Breast epithelium (tissue), 4 donors: ENCODE results near the gene DNAJA3. TPM values are rescaled to one million over a fixed set of nuclear protein-coding genes. Genes with fewer than 3 reads are reported as not detected.

Experiments
- DNase-seq, 2 donors: peaks; one replicate each; pipeline ENCODE4 v3.0.0-alpha.2; 2019; ENCODE audit warnings: low spot score in 2 of 2
- H3K27ac ChIP-seq, 2 donors: fragments of 200-600 bp; sonication (generic) in 1 of 2; one replicate each; pipeline ENCODE4 v1.5.1; 2016 to 2019; ENCODE audit warnings: mild to moderate bottlenecking in 1 of 2
- H3K27me3 ChIP-seq, 2 donors: fragments of 200-600 bp; sonication (generic) in 1 of 2; one replicate each; pipeline versions ENCODE4 v1.5.1 to v1.6.0; 2017 to 2019; ENCODE audit warnings: control low read depth in 1 of 2, mild to moderate bottlenecking in 1 of 2
- H3K36me3 ChIP-seq: fragments of 200-600 bp; one replicate; pipeline ENCODE4 v1.5.1; 2019
- H3K4me1 ChIP-seq, 2 donors: fragments of 200-600 bp; sonication (generic); one replicate each; pipeline ENCODE4 v1.5.1; 2016 to 2019; ENCODE audit warnings: control low read depth in 1 of 2
- H3K4me3 ChIP-seq, 3 donors: fragments of 200-600 bp; sonication (generic); 1 replicate in 2 of 3; 2 replicates in 1 of 3; pipeline ENCODE4 v1.5.1; 2016 to 2019; ENCODE audit warnings: mild to moderate bottlenecking in 3 of 3, moderate library complexity in 2 of 3
- H3K9me3 ChIP-seq, 2 donors: fragments of 200-600 bp; sonication (generic) in 1 of 2; one replicate each; pipeline ENCODE4 v1.5.1; 2016 to 2019; ENCODE audit warnings: control low read depth in 1 of 2
- CTCF ChIP-seq, 3 donors: fragments of 450-650 bp; IDR thresholded peaks; one replicate each; pipeline ENCODE4 v1.5.1; 2016 to 2017; ENCODE audit warnings: antibody characterized with exemption in 3 of 3, mild to moderate bottlenecking in 3 of 3, moderate library complexity in 3 of 3
- POLR2A ChIP-seq: fragments of 450-650 bp; IDR thresholded peaks from one replicate; pipeline ENCODE4 v1.6.1; 2016; ENCODE audit warnings: antibody characterized with exemption, mild to moderate bottlenecking, moderate library complexity
- POLR2AphosphoS5 ChIP-seq, 3 donors: sonication (generic); formaldehyde crosslinking; IDR thresholded peaks; one replicate each; pipeline ENCODE4 v1.6.1; 2017; ENCODE audit warnings: antibody characterized with exemption in 3 of 3
- intact Hi-C: fragments of 100-400 bp; cut with DNase I; formaldehyde crosslinking; loops from one replicate; pipeline ENCODE4 v1.15.1; 2023; ENCODE audit warnings: low total_unique reads
- total RNA-seq, 3 donors: library from RNA; depleted of rRNA; stranded (reverse); fragments of >200 nt; gene quantifications; one replicate each; pipeline ENCODE4 v1.1.0, GENCODE V29; 2016

The DNAJA3 gene
- total RNA-seq, 3 donors from 2014 or later = 32.6 to 54.2 (median 45.9) TPM

GRCh38 chr16:4426021-4426684 lies 485 bp downstream of the DNAJA3 start:
- intact Hi-C loops = no loop called here
- no peak for DNase-seq
- Histone ChIP-seq H3K4me1 (peaks cover 0 to 10% of the 10 kb centered on the region in 2 donors), H3K27ac (peak overlapping the region; percentile 94 to 99), H3K9me3 (no peaks in the 10 kb centered on the region), H3K27me3 (no peaks in the 10 kb centered on the region), H3K4me3 (peak overlapping the region; percentile 90 to 99 (median 90)), H3K36me3 (no peaks in the 10 kb centered on the region)
- TF ChIP-seq POLR2A (no peak), POLR2AphosphoS5 (IDR thresholded peaks at IDR 0.05) (no peak), CTCF (IDR thresholded peaks at IDR 0.05) (no peak)

DNA sequence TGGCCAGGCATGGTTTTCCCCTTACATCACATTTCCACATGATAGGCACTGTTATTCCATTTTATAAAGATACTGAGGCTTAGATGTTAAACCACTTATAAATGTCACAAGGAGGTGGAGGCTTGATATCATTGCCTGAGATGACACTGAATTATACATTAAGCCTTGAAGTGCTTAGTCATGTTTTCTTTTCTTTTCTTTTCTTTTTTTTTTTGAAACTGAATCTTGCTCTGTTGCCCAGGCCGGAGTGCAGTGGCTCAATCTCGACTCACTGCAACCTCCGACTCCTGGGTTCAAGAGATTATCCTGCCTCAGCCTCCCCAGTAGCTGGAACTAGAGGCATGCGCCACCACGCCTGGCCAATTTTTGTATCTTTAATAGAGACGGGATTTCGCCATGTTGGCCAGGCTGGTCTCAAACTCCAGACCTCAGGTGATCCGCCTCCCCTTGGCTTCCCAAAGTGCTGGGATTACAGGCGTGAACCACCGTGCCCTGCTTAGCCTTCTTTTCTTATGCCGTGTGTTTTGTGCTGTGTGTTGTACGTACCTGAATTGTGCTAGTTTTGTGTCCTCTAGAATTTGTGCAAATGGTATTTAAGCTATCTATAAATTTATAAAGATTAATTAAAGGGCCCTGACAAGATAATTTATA lies 1.2 kb downstream of the DNAJA3 start:
- H3K36me3 ChIP-seq = no peaks in the 10 kb centered on the region
- intact Hi-C loops = no loop called here
- no peaks in the 10 kb centered on the region for H3K9me3 ChIP-seq
- no peak overlapping the region for H3K27ac ChIP-seq
- no peak for DNase-seq
- TF ChIP-seq POLR2A = no peak
- TF ChIP-seq POLR2AphosphoS5 (IDR thresholded peaks at IDR 0.05) = no peak
- TF ChIP-seq CTCF (IDR thresholded peaks at IDR 0.05) = no peak
- H3K4me1 ChIP-seq = peaks cover 0 to 10% of the 10 kb centered on the region in 2 donors
- no peaks in the 10 kb centered on the region for H3K27me3 ChIP-seq
- H3K4me3 ChIP-seq = peak overlapping the region; percentile 90 to 99 (median 90)

DNA sequence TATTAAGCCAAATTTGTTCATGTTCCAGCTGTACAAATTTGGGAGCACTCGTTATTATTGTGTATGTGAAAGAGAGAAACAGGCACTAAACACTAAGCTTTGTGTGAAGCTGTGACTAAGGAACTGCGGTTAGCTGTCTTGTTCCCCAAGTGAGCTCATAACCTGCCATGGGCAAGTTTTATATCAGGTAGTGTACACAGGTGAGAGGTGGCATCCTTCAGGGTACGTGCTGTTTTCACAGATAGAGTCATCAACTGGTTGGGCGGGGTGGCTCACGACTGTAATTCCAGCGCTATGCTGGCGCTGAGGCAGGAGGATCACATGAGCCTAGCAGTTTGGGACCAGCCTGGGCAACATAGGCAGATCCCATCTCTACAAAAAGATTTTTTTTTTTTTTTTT lies 2.8 kb downstream of the DNAJA3 start:
- Histone ChIP-seq H3K27ac (no peak overlapping the region), H3K4me1 (peaks cover 0 to 10% of the 10 kb centered on the region in 2 donors), H3K4me3 (no peak overlapping the region), H3K36me3 (no peaks in the 10 kb centered on the region), H3K9me3 (no peaks in the 10 kb centered on the region), H3K27me3 (no peaks in the 10 kb centered on the region)
- TF ChIP-seq CTCF (IDR thresholded peaks at IDR 0.05) = no peak
- TF ChIP-seq POLR2A = no peak
- TF ChIP-seq POLR2AphosphoS5 (IDR thresholded peaks at IDR 0.05) = no peak
- DNase-seq = no peak
- intact Hi-C loops = no loop called here

DNA sequence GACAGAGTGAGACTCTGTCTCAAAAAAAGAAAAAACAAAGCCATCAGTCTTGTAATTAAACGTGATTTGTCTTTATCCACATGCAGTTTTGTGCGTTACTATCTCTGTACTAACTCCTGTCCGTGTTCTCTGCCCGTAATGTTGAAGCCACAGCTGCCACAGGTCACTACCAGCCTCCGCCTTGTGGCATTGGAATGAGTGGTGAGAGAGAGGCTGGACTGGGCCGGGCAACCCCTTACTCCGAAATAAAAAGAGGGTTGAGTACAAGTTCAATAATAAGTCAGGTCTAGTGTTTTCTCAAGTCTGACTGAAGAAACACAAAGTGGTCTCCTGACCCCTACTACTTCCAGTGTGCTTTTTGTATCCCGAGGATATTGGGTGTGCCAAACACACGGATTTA lies 5.4 kb downstream of the DNAJA3 start:
- Histone ChIP-seq H3K36me3 (no peaks in the 10 kb centered on the region), H3K9me3 (no peaks in the 10 kb centered on the region), H3K4me1 (peaks cover 0 to 5% of the 10 kb centered on the region in 2 donors), H3K27me3 (no peaks in the 10 kb centered on the region), H3K27ac (no peak overlapping the region), H3K4me3 (no peak overlapping the region)
- intact Hi-C loops = no loop called here
- no peak for DNase-seq
- TF ChIP-seq CTCF (IDR thresholded peaks at IDR 0.05) (no peak), POLR2AphosphoS5 (IDR thresholded peaks at IDR 0.05) (no peak), POLR2A (no peak)

GRCh38 chr16:4433228-4433627 lies 7.6 kb downstream of the DNAJA3 start:
- Histone ChIP-seq H3K27me3 (no peaks in the 10 kb centered on the region), H3K9me3 (no peaks in the 10 kb centered on the region), H3K4me3 (no peak overlapping the region), H3K4me1 (no peaks in the 10 kb centered on the region), H3K27ac (no peak overlapping the region), H3K36me3 (no peaks in the 10 kb centered on the region)
- intact Hi-C loops = no loop called here
- TF ChIP-seq POLR2A (no peak), CTCF (IDR thresholded peaks at IDR 0.05) (no peak), POLR2AphosphoS5 (IDR thresholded peaks at IDR 0.05) (no peak)
- no peak for DNase-seq
